WTC11 (cell line): ENCODE measurements around the gene GTSE1. TPM values are rescaled to one million over a fixed set of nuclear protein-coding genes. Genes with fewer than 3 reads are reported as not detected.
A peak's percentile ranks its signal among the peaks of the same experiment; 100 is the strongest.

Experiments
- ATAC-seq: fragments of 200-7000 bp; cut with Tn5 transposase; 2 replicates; pipeline ENCODE4 v1.10.0; 2021; ENCODE audit warnings: mild to moderate bottlenecking, moderate library complexity
- CTCF ChIA-PET: fragments of 300-600 bp; sonication (Branson Sonifier 250); formaldehyde crosslinking; loops from one replicate; lab custom pipeline; 2021; ENCODE audit warnings: antibody characterized with exemption; lab: Charles Lee
- POLR2A ChIA-PET: fragments of 350-600 bp; sonication (Branson Sonifier 250); formaldehyde crosslinking; loops from one replicate; lab custom pipeline; 2021; ENCODE audit warnings: antibody characterized with exemption; lab: Charles Lee
- DNase-seq: peaks from one replicate; pipeline ENCODE4 v3.0.0; 2021; ENCODE audit warnings: low spot score
- H3K27ac Mint-ChIP-seq: 2 replicates; pipeline ENCODE4 v1.8.0; 2021; ENCODE audit warnings: mixed read lengths
- H3K27me3 Mint-ChIP-seq: 2 replicates; pipeline ENCODE4 v1.8.0; 2021; ENCODE audit warnings: low read depth, mild to moderate bottlenecking, moderate library complexity, mixed read lengths
- H3K36me3 Mint-ChIP-seq: 2 replicates; pipeline ENCODE4 v1.8.0; 2021; ENCODE audit warnings: mixed read lengths
- H3K4me1 Mint-ChIP-seq: 2 replicates; pipeline ENCODE4 v1.8.0; 2022; ENCODE audit warnings: mixed read lengths
- H3K4me3 Mint-ChIP-seq: 2 replicates; pipeline ENCODE4 v1.8.0; 2021; ENCODE audit warnings: mild to moderate bottlenecking, moderate library complexity, mixed read lengths
- H3K9me3 Mint-ChIP-seq: 2 replicates; pipeline ENCODE4 v1.8.0; 2021; ENCODE audit warnings: mixed read lengths
- ATF2 ChIP-seq: sonication (generic); formaldehyde crosslinking; IDR thresholded peaks from 2 replicates; pipeline ENCODE4 v1.8.1; 2022; ENCODE audit warnings: low read depth, missing genetic modification reagents, borderline replicate concordance
- GRHL2 ChIP-seq: fragments of 250-450 bp; sonication (Bioruptor Pico); IDR thresholded peaks from 2 replicates; pipeline ENCODE4 v1.8.0; 2022; ENCODE audit warnings: mild to moderate bottlenecking, moderate library complexity; ENCODE audit not compliant: insufficient replicate concordance, severe bottlenecking
- IRF1 ChIP-seq: sonication (generic); formaldehyde crosslinking; IDR thresholded peaks from 2 replicates; pipeline ENCODE4 v1.8.0; 2023; ENCODE audit warnings: missing genetic modification reagents
- IRF2 ChIP-seq: sonication (generic); formaldehyde crosslinking; IDR thresholded peaks from 2 replicates; pipeline ENCODE4 v1.8.0; 2022; ENCODE audit warnings: low read depth, missing genetic modification reagents, borderline replicate concordance
- JUN ChIP-seq: sonication (generic); formaldehyde crosslinking; IDR thresholded peaks from 2 replicates; pipeline ENCODE4 v1.8.0; 2023; ENCODE audit warnings: mild to moderate bottlenecking, missing genetic modification reagents
- MXD4 ChIP-seq: fragments of 250-450 bp; sonication (Bioruptor Pico); IDR thresholded peaks from 2 replicates; pipeline ENCODE4 v1.8.0; 2021; ENCODE audit warnings: mild to moderate bottlenecking, moderate library complexity, borderline replicate concordance
- MYBL2 ChIP-seq: sonication (generic); formaldehyde crosslinking; IDR thresholded peaks from 2 replicates; pipeline ENCODE4 v1.8.1; 2023; ENCODE audit warnings: mild to moderate bottlenecking, moderate library complexity, missing genetic modification reagents
- NR2C2 ChIP-seq: sonication (generic); formaldehyde crosslinking; IDR thresholded peaks from 2 replicates; pipeline ENCODE4 v1.8.0; 2022; ENCODE audit warnings: mild to moderate bottlenecking, missing genetic modification reagents
- PRDM15 ChIP-seq: sonication (generic); formaldehyde crosslinking; IDR thresholded peaks from 2 replicates; pipeline ENCODE4 v1.8.0; 2022; ENCODE audit warnings: missing genetic modification reagents
- STAT6 ChIP-seq: sonication (generic); formaldehyde crosslinking; conservative IDR thresholded peaks from 2 replicates; pipeline ENCODE4 v1.8.1; 2023; ENCODE audit warnings: mild to moderate bottlenecking, low read depth, missing genetic modification reagents, moderate library complexity
- TCF7 ChIP-seq: sonication (generic); formaldehyde crosslinking; IDR thresholded peaks from 2 replicates; pipeline ENCODE4 v1.8.0; 2022; ENCODE audit warnings: mild to moderate bottlenecking, low read depth, missing genetic modification reagents, moderate library complexity
- TEAD1 ChIP-seq: sonication (generic); formaldehyde crosslinking; IDR thresholded peaks from 2 replicates; pipeline ENCODE4 v1.8.0; 2022; ENCODE audit warnings: mild to moderate bottlenecking, missing genetic modification reagents
- TEAD4 ChIP-seq: sonication (generic); formaldehyde crosslinking; IDR thresholded peaks from 2 replicates; pipeline ENCODE4 v1.8.0; 2022; ENCODE audit warnings: mild to moderate bottlenecking, missing genetic modification reagents
- ZNF138 ChIP-seq: sonication (generic); formaldehyde crosslinking; conservative IDR thresholded peaks from 2 replicates; pipeline ENCODE4 v1.8.1; 2022; ENCODE audit warnings: mild to moderate bottlenecking, moderate library complexity, missing genetic modification reagents
- ZNF219 ChIP-seq: sonication (generic); formaldehyde crosslinking; IDR thresholded peaks from 2 replicates; pipeline ENCODE4 v1.8.0; 2023; ENCODE audit warnings: missing genetic modification reagents, mild to moderate bottlenecking, borderline replicate concordance
- total RNA-seq: library from RNA; stranded (reverse); gene quantifications from 3 replicates; pipeline ENCODE4 v1.2.3, GENCODE V29; 2021
- TF ChIP-seq, protein P1 (sequence below): sonication (generic); formaldehyde crosslinking; IDR thresholded peaks from 2 replicates; pipeline ENCODE4 v1.8.1; 2023; ENCODE audit warnings: mild to moderate bottlenecking, missing genetic modification reagents
- TF ChIP-seq, protein P2 (sequence below): sonication (generic); formaldehyde crosslinking; IDR thresholded peaks from 2 replicates; pipeline ENCODE4 v1.8.1; 2022; ENCODE audit warnings: missing genetic modification reagents, borderline replicate concordance

GTSE1 gene
- total RNA-seq, 1 experiment from 2014 or later: 56.1 TPM

DNA sequence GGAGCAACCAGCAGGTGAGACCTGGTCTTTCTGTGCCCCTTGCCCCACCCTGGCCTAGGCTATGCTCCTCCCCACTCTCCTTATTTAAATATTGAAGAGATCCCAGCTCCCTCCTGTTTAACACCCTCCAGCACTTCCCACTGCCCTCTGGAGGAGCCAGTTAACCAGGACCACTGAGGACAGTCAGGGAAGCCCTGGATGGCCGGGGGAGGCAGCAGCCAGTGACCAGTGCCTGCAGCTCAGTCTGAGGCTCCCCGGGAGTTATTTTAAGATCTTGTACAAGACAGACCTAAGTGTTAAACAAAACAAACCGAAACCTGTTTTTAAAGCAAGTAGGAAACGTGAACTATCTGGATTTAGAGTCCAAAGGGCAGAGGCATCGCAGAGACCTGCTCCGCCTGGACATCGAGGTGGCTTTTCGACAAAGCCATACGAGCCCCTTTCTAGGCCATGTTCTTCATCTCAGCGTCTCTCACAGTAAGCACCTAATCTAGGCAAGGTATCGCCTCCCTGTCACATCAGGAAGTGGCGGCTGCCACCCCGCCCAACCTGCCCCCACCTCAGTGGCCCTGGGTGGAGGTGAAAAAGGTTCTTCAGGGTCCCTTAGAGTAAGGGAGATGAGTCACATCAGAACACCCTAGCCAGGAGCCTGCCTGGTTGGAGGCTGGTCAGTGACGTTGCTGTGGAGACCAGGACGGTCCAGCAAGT lies 74.1 kb downstream of the GTSE1 start:
- no peak for TF ChIP-seq TEAD4
- TF ChIP-seq ZNF219 (CRISPR knock-in tag): no peak
- TF ChIP-seq PRDM15 (CRISPR knock-in tag): no peak
- no peak for TF ChIP-seq GRHL2 (CRISPR knock-in tag)
- TF ChIP-seq NR2C2 (CRISPR knock-in tag): no peak
- TF ChIP-seq ZNF138 (CRISPR knock-in tag): no peak
- TF ChIP-seq, protein P1, sequence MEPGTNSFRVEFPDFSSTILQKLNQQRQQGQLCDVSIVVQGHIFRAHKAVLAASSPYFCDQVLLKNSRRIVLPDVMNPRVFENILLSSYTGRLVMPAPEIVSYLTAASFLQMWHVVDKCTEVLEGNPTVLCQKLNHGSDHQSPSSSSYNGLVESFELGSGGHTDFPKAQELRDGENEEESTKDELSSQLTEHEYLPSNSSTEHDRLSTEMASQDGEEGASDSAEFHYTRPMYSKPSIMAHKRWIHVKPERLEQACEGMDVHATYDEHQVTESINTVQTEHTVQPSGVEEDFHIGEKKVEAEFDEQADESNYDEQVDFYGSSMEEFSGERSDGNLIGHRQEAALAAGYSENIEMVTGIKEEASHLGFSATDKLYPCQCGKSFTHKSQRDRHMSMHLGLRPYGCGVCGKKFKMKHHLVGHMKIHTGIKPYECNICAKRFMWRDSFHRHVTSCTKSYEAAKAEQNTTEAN (CRISPR knock-in tag): no peak
- no peak for TF ChIP-seq MYBL2
- TF ChIP-seq ATF2 (CRISPR knock-in tag): no peak
- TF ChIP-seq, protein P2, sequence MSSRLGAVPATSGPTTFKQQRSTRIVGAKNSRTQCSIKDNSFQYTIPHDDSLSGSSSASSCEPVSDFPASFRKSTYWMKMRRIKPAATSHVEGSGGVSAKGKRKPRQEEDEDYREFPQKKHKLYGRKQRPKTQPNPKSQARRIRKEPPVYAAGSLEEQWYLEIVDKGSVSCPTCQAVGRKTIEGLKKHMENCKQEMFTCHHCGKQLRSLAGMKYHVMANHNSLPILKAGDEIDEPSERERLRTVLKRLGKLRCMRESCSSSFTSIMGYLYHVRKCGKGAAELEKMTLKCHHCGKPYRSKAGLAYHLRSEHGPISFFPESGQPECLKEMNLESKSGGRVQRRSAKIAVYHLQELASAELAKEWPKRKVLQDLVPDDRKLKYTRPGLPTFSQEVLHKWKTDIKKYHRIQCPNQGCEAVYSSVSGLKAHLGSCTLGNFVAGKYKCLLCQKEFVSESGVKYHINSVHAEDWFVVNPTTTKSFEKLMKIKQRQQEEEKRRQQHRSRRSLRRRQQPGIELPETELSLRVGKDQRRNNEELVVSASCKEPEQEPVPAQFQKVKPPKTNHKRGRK (CRISPR knock-in tag): no peak
- no peak for TF ChIP-seq TCF7
- no peak for TF ChIP-seq IRF1 (CRISPR knock-in tag)
- ATAC-seq (peak; percentile 12; the same call in 1 of the 2 replicates), DNase-seq (no peak)
- POLR2A ChIA-PET: no interaction called here
- Mint-ChIP-seq H3K4me1 (peaks cover 6% of the 10 kb centered on the region; the same call in 1 of the 2 replicates), H3K27ac (no peak overlapping the region; the same call in 1 of the 2 replicates), H3K4me3 (no peak overlapping the region), H3K9me3 (peaks cover under 1% of the 10 kb centered on the region), H3K27me3 (no peaks in the 10 kb centered on the region), H3K36me3 (peaks cover 5% of the 10 kb centered on the region)
- CTCF ChIA-PET: interaction anchor here (0.6 kb wide), 1 partner anchor 134 kb away, joined by 3 read pairs; no protein-coding TSS in a partner anchor

GRCh38 chr22:46371623-46372226 lies 75.1 kb downstream of the GTSE1 start:
- Mint-ChIP-seq H3K9me3 (peaks cover 4% of the 10 kb centered on the region), H3K36me3 (peaks cover 9% of the 10 kb centered on the region), H3K27me3 (no peaks in the 10 kb centered on the region), H3K4me3 (no peak overlapping the region), H3K4me1 (peaks cover 9% of the 10 kb centered on the region), H3K27ac (no peak overlapping the region)
- ChIA-PET CTCF (no interaction called here), POLR2A (no interaction called here)
- no peak for ATAC-seq
- DNase-seq: no peak
- no peak for TF ChIP-seq IRF2 (CRISPR knock-in tag)
- no peak for TF ChIP-seq TEAD1
- TF ChIP-seq JUN: no peak
- TF ChIP-seq STAT6 (CRISPR knock-in tag): no peak
- TF ChIP-seq NR2C2 (CRISPR knock-in tag): no peak
- TF ChIP-seq MXD4 (CRISPR knock-in tag): no peak
